Fibroblast of skin of back (primary cell): ENCODE results near the gene SDHAF4. TPM values are rescaled to one million over a fixed set of nuclear protein-coding genes. Genes with fewer than 3 reads are reported as not detected.
A peak's percentile ranks its signal among the peaks of the same experiment; 100 is the strongest.
"Not testable (repeated sequence)": the region's sequence is repeated elsewhere in the genome, so short reads cannot be mapped to it uniquely, and the experiment has no call there.

Experiments
- DNase-seq: peaks from one replicate; pipeline ENCODE4 v3.0.0-alpha.2; 2013
- polyA plus RNA-seq, 2 experiments: library from polyadenylated mRNA; unstranded; fragments of 120-200 nt; gene quantifications; one replicate each; pipeline ENCODE4 v1.2.1, GENCODE V29; 2013; ENCODE audit not compliant: insufficient read length in 2 of 2

SDHAF4 gene
- polyA plus RNA-seq (2013, experiment 1 of 2; ENCODE audit: insufficient read length): 4.8 TPM
- 9.3 TPM for polyA plus RNA-seq (2013, experiment 2 of 2; ENCODE audit: insufficient read length)

GRCh38 chr6:70566751-70567382 lies at the start of gene SDHAF4:
TSS of gene SDHAF4 (plus strand) at chr6:70566930. CDS start at chr6:70566941, 11 bp downstream.
- peak; percentile 89 for DNase-seq

- DNase-seq: no peak
Measured at GRCh38 chr6:70518723-70519122, 48.0 kb upstream of the SDHAF4 start.

- no peak for DNase-seq
Measured at GRCh38 chr6:70520575-70520974, 46.2 kb upstream of the SDHAF4 start.

- no peak for DNase-seq
Measured at GRCh38 chr6:70524721-70525286, 41.9 kb upstream of the SDHAF4 start.

- peak; percentile 33 for DNase-seq
Measured at GRCh38 chr6:70527071-70527737, 39.5 kb upstream of the SDHAF4 start.

GRCh38 chr6:70530023-70530422 lies 36.7 kb upstream of the SDHAF4 start:
- DNase-seq: no peak

- no peak for DNase-seq
Measured at GRCh38 chr6:70531133-70531532, 35.6 kb upstream of the SDHAF4 start.

- no peak for DNase-seq
Measured at GRCh38 chr6:70537266-70537665, 29.5 kb upstream of the SDHAF4 start.

GRCh38 chr6:70538376-70538775 lies 28.4 kb upstream of the SDHAF4 start:
- no peak for DNase-seq

GRCh38 chr6:70547313-70547712 lies 19.4 kb upstream of the SDHAF4 start:
- peak; percentile 23 for DNase-seq

- DNase-seq: no peak
Measured at GRCh38 chr6:70547905-70548304, 18.8 kb upstream of the SDHAF4 start.

- peak; percentile 30 for DNase-seq
Measured at GRCh38 chr6:70549327-70549726, 17.4 kb upstream of the SDHAF4 start.

- DNase-seq: no peak
Measured at GRCh38 chr6:70551566-70551965, 15.2 kb upstream of the SDHAF4 start.

- DNase-seq: not testable (repeated sequence)
Measured at GRCh38 chr6:70552286-70552940, 14.3 kb upstream of the SDHAF4 start.

GRCh38 chr6:70552974-70553373 lies 13.8 kb upstream of the SDHAF4 start:
- no peak for DNase-seq

GRCh38 chr6:70557998-70558397 lies 8.7 kb upstream of the SDHAF4 start:
- DNase-seq: no peak

- not testable (repeated sequence) for DNase-seq
Measured at GRCh38 chr6:70562401-70562800, 4.3 kb upstream of the SDHAF4 start.

GRCh38 chr6:70563530-70563929 lies 3.2 kb upstream of the SDHAF4 start:
- DNase-seq: peak; percentile 35

- DNase-seq: no peak
Measured at GRCh38 chr6:70574643-70575042, 7.9 kb downstream of the SDHAF4 start.

GRCh38 chr6:70575899-70576495 lies 9.3 kb downstream of the SDHAF4 start:
- no peak for DNase-seq

- DNase-seq: no peak
Measured at GRCh38 chr6:70586114-70586513, 19.4 kb downstream of the SDHAF4 start.

- DNase-seq: no peak
Measured at GRCh38 chr6:70590400-70590799, 23.7 kb downstream of the SDHAF4 start.
